HCT116 (cell line): ENCODE results near the gene BORCS5. TPM values are rescaled to one million over a fixed set of nuclear protein-coding genes. Genes with fewer than 3 reads are reported as not detected.

Experiments used
- ATAC-seq: fragments of 200-7000 bp; cut with Tn5 transposase; 2 replicates; pipeline ENCODE4 v1.9.1; 2020; ENCODE audit warnings: mild to moderate bottlenecking, moderate library complexity
- BruUV-seq: library from RNA; stranded (reverse); fragments of 400-500 nt; replicated peaks from 2 replicates; lab custom pipeline; 2021; lab: Mats Ljungman, UMichigan
- CTCF ChIA-PET: fragments of 300-600 bp; sonication (Branson Sonifier 250); formaldehyde crosslinking; loops from one replicate; lab custom pipeline; 2021; ENCODE audit warnings: antibody characterized with exemption; lab: Charles Lee
- POLR2A ChIA-PET: fragments of 300-600, 350-600 bp; sonication (Branson Sonifier 250); formaldehyde crosslinking; loops from one replicate; lab custom pipeline; 2021; ENCODE audit warnings: antibody characterized with exemption; lab: Charles Lee
- RAD21 ChIA-PET, 2 experiments: fragments of 300-600 bp; sonication (Branson Sonifier 250); formaldehyde crosslinking; loops; one replicate each; lab custom pipeline; 2023; ENCODE audit warnings: low total read pairs in 2 of 2; ENCODE audit not compliant: uncharacterized antibody in 2 of 2, unreplicated experiment in 2 of 2, low non-redundant PET in 1 of 2; lab: Charles Lee
- DNase-seq: peaks from one replicate; pipeline ENCODE4 v3.0.0-alpha.2; 2010; ENCODE audit warnings: low read depth, low spot score
- H2AFZ ChIP-seq: fragments of 200-600 bp; shearing (Covaris generic), sonication (generic); 2 replicates; pipeline ENCODE4 v1.6.1; 2017; ENCODE audit warnings: low read depth, mixed run types, mixed read lengths, antibody characterized with exemption, low read length; ENCODE audit not compliant: poor library complexity, severe bottlenecking
- H3K27ac ChIP-seq: 2 replicates; pipeline ENCODE4 v1.5.1; 2012; ENCODE audit warnings: low read depth, low read length
- H3K27me3 ChIP-seq: fragments of 200-600 bp; sonication (generic); 2 replicates; pipeline ENCODE4 v1.6.1; 2016; ENCODE audit warnings: mixed run types, low read length, mixed read lengths; ENCODE audit not compliant: insufficient read depth
- H3K36me3 ChIP-seq, 2 experiments: fragments of 200-500 bp in 1 of 2; fragments of 200-600 bp in 1 of 2; sonication (Bioruptor generic) in 1 of 2; sonication (generic) in 1 of 2; 2 replicates each; pipeline versions ENCODE4 v1.5.1 to v1.6.1; 2014 to 2016; ENCODE audit warnings: low read length in 2 of 2, inconsistent platforms in 1 of 2, mixed read lengths in 1 of 2, mixed run types in 1 of 2; ENCODE audit not compliant: insufficient read depth in 2 of 2, control insufficient read depth in 1 of 2
- H3K4me1 ChIP-seq, 2 experiments: fragments of 200-600 bp in 1 of 2; sonication (generic) in 1 of 2; 2 replicates each; pipeline versions ENCODE4 v1.5.1 to v1.6.1; 2012 to 2017; ENCODE audit warnings: low read length in 2 of 2, inconsistent platforms in 1 of 2, mild to moderate bottlenecking in 1 of 2, mixed read lengths in 1 of 2, mixed run types in 1 of 2, moderate library complexity in 1 of 2; ENCODE audit not compliant: insufficient read depth in 2 of 2, control insufficient read depth in 1 of 2
- H3K4me2 ChIP-seq: fragments of 200-600 bp; sonication (generic); 2 replicates; pipeline ENCODE4 v1.6.1; 2017; ENCODE audit warnings: mixed run types, low read length, mixed read lengths
- H3K4me3 ChIP-seq, 2 experiments: fragments of 200-600 bp in 1 of 2; sonication (generic) in 1 of 2; replicated peaks in 1 of 2; 2 replicates each; pipeline ENCODE4 v1.5.1; 2011 to 2016; ENCODE audit warnings: low read length in 2 of 2, control low read depth in 1 of 2, low read depth in 1 of 2, mild to moderate bottlenecking in 1 of 2, mixed read lengths in 1 of 2, mixed run types in 1 of 2
- H3K79me2 ChIP-seq: fragments of 200-600 bp; sonication (generic); 2 replicates; pipeline ENCODE4 v1.6.1; 2017; ENCODE audit warnings: mild to moderate bottlenecking, mixed run types, low read length, moderate library complexity, mixed read lengths; ENCODE audit not compliant: insufficient read depth
- H3K9ac ChIP-seq: fragments of 200-600 bp; sonication (generic); 2 replicates; pipeline ENCODE4 v1.6.1; 2016; ENCODE audit warnings: low read length, mixed read lengths
- H3K9me2 ChIP-seq: fragments of 200-600 bp; sonication (generic), shearing (Covaris generic); 2 replicates; pipeline ENCODE4 v1.6.1; 2017; ENCODE audit warnings: mixed run types, mild to moderate bottlenecking, moderate library complexity; ENCODE audit not compliant: insufficient read depth
- H3K9me3 ChIP-seq, 2 experiments: fragments of 200-500 bp in 1 of 2; fragments of 200-600 bp in 1 of 2; sonication (Bioruptor generic) in 1 of 2; sonication (generic) in 1 of 2; 2 replicates each; pipeline ENCODE4 v1.6.1; 2014 to 2017; ENCODE audit warnings: low read length in 2 of 2, mixed read lengths in 2 of 2, inconsistent platforms in 1 of 2, low read depth in 1 of 2, mild to moderate bottlenecking in 1 of 2, mixed run types in 1 of 2, moderate library complexity in 1 of 2; ENCODE audit not compliant: control insufficient read depth in 1 of 2, insufficient read depth in 1 of 2
- H4K20me1 ChIP-seq: fragments of 200-600 bp; sonication (generic), shearing (Covaris generic); 2 replicates; pipeline ENCODE4 v1.6.1; 2017; ENCODE audit warnings: mixed run types, mild to moderate bottlenecking, moderate library complexity; ENCODE audit not compliant: insufficient read depth
- CEBPB ChIP-seq: IDR thresholded peaks from 2 replicates; pipeline ENCODE4 v1.6.1; 2012; ENCODE audit warnings: low read depth
- EZH2phosphoT487 ChIP-seq: fragments of 200-600 bp; IDR thresholded peaks from 2 replicates; pipeline ENCODE4 v1.6.1; 2018; ENCODE audit warnings: antibody characterized with exemption, borderline replicate concordance
- JUND ChIP-seq: IDR thresholded peaks from 2 replicates; pipeline ENCODE4 v1.6.1; 2012
- POLR2A ChIP-seq: IDR thresholded peaks from 2 replicates; pipeline ENCODE4 v1.7.0; 2011; ENCODE audit warnings: borderline replicate concordance; ENCODE audit not compliant: insufficient read depth, insufficient read length; ENCODE audit errors: extremely low read depth
- POLR2AphosphoS5 ChIP-seq: IDR thresholded peaks from 2 replicates; pipeline ENCODE4 v1.6.1; 2011; ENCODE audit warnings: mild to moderate bottlenecking, low read depth, low read length, moderate library complexity
- RAD21 ChIP-seq: IDR thresholded peaks from 2 replicates; pipeline ENCODE4 v1.6.1; 2012; ENCODE audit warnings: low read depth, mild to moderate bottlenecking
- SP1 ChIP-seq: IDR thresholded peaks from 2 replicates; pipeline ENCODE4 v1.6.1; 2012; ENCODE audit warnings: low read depth
- TCF7L2 ChIP-seq: IDR thresholded peaks from 2 replicates; pipeline ENCODE4 v1.7.0; 2011; ENCODE audit warnings: borderline replicate concordance, inconsistent platforms; ENCODE audit not compliant: insufficient read depth, insufficient read length; ENCODE audit errors: extremely low read depth
- intact Hi-C: fragments of 100-400 bp; cut with micrococcal nuclease; formaldehyde crosslinking; loops from 2 replicates; pipeline ENCODE4 v1.10.0; 2022
- total RNA-seq: library from RNA; stranded (reverse); gene quantifications from one replicate; pipeline ENCODE4 v1.2.1, GENCODE V29; 2021; ENCODE audit not compliant: unreplicated experiment
- TF ChIP-seq, protein P1 (sequence below): IDR thresholded peaks from 2 replicates; pipeline ENCODE4 v1.6.1; 2012; ENCODE audit warnings: low read depth
- TF ChIP-seq, protein P2 (sequence below), 3 experiments: fragments of 200-600 bp in 1 of 3; sonication (generic) in 1 of 3; IDR thresholded peaks in 2 of 3; conservative IDR thresholded peaks in 1 of 3; 2 replicates each; pipeline ENCODE4 v1.5.1; 2012 to 2017; ENCODE audit warnings: low read depth in 2 of 3, low read length in 2 of 3, antibody characterized with exemption in 1 of 3, borderline replicate concordance in 1 of 3, control low read depth in 1 of 3, mild to moderate bottlenecking in 1 of 3, mixed read lengths in 1 of 3, mixed run types in 1 of 3, moderate library complexity in 1 of 3; ENCODE audit not compliant: insufficient read depth in 1 of 3

Gene BORCS5
- total RNA-seq, 1 experiment from 2014 or later, result 8.7 TPM

DNA sequence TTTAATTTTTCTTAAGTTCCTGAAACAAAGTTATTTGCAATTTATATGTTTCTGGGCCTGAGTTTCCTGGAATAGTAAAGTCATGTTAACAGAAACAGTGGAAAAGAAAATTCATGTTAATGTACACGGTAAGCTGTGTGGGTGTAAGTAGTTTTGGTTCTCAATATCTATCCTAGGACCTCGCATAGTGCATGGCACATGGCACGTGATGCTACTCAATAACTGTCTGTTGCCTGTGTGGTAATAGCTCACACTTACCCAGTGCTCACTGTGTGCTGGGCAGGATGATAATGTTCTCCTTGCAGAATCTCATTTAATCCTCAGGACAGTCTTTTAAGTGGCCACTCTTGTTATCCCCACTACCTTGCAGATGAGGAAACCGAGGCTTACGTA is 105.0 kb downstream of the BORCS5 start:
- Histone ChIP-seq H2AFZ (no peak overlapping the region), H3K79me2 (no peaks in the 10 kb centered on the region), H3K9me2 (no peaks in the 10 kb centered on the region), H3K4me2 (no peak overlapping the region), H3K4me1 (no peaks in the 10 kb centered on the region), H3K27me3 (no peaks in the 10 kb centered on the region), H3K4me3 (no peak overlapping the region), H4K20me1 (no peaks in the 10 kb centered on the region), H3K27ac (no peak overlapping the region), H3K36me3 (no peaks in the 10 kb centered on the region), H3K9me3 (no peaks in the 10 kb centered on the region), H3K9ac (no peak overlapping the region)
- ATAC-seq, result no peak
- ChIA-PET POLR2A (interaction anchor here (0.6 kb wide), 1 partner anchor 166 kb away, joined by 3 read pairs; no protein-coding TSS in a partner anchor), RAD21 (no interaction called here), CTCF (no interaction called here)
- BruUV-seq, result no TSS peak
- DNase-seq, result no peak
- intact Hi-C loops, result no loop called here
- TF ChIP-seq JUND, result no peak
- TF ChIP-seq POLR2A, result no peak
- TF ChIP-seq RAD21, result no peak
- no peak for TF ChIP-seq EZH2phosphoT487
- no peak for TF ChIP-seq CEBPB
- TF ChIP-seq, protein P1, sequence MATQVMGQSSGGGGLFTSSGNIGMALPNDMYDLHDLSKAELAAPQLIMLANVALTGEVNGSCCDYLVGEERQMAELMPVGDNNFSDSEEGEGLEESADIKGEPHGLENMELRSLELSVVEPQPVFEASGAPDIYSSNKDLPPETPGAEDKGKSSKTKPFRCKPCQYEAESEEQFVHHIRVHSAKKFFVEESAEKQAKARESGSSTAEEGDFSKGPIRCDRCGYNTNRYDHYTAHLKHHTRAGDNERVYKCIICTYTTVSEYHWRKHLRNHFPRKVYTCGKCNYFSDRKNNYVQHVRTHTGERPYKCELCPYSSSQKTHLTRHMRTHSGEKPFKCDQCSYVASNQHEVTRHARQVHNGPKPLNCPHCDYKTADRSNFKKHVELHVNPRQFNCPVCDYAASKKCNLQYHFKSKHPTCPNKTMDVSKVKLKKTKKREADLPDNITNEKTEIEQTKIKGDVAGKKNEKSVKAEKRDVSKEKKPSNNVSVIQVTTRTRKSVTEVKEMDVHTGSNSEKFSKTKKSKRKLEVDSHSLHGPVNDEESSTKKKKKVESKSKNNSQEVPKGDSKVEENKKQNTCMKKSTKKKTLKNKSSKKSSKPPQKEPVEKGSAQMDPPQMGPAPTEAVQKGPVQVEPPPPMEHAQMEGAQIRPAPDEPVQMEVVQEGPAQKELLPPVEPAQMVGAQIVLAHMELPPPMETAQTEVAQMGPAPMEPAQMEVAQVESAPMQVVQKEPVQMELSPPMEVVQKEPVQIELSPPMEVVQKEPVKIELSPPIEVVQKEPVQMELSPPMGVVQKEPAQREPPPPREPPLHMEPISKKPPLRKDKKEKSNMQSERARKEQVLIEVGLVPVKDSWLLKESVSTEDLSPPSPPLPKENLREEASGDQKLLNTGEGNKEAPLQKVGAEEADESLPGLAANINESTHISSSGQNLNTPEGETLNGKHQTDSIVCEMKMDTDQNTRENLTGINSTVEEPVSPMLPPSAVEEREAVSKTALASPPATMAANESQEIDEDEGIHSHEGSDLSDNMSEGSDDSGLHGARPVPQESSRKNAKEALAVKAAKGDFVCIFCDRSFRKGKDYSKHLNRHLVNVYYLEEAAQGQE, result no peak
- no peak for TF ChIP-seq SP1
- no peak for TF ChIP-seq TCF7L2
- TF ChIP-seq POLR2AphosphoS5, result no peak
- TF ChIP-seq, protein P2, sequence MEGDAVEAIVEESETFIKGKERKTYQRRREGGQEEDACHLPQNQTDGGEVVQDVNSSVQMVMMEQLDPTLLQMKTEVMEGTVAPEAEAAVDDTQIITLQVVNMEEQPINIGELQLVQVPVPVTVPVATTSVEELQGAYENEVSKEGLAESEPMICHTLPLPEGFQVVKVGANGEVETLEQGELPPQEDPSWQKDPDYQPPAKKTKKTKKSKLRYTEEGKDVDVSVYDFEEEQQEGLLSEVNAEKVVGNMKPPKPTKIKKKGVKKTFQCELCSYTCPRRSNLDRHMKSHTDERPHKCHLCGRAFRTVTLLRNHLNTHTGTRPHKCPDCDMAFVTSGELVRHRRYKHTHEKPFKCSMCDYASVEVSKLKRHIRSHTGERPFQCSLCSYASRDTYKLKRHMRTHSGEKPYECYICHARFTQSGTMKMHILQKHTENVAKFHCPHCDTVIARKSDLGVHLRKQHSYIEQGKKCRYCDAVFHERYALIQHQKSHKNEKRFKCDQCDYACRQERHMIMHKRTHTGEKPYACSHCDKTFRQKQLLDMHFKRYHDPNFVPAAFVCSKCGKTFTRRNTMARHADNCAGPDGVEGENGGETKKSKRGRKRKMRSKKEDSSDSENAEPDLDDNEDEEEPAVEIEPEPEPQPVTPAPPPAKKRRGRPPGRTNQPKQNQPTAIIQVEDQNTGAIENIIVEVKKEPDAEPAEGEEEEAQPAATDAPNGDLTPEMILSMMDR (IDR thresholded peaks at IDR 0.05 in 2 of 3, conservative IDR thresholded peaks at IDR 0.05 in 1 of 3; ENCODE audit: borderline replicate concordance in 1 of 3, insufficient read depth in 1 of 3, low read depth in 2 of 3, low read length in 2 of 3), result no peak
